RPMI8226 (cell line): ENCODE measurements around the gene IPO4.
A peak's percentile ranks its signal among the peaks of the same experiment; 100 is the strongest.
"Not testable (repeated sequence)": the region's sequence is repeated elsewhere in the genome, so short reads cannot be mapped to it uniquely, and the experiment has no call there.

Experiments
- DNase-seq: peaks from one replicate; pipeline ENCODE4 v3.0.0-alpha.2; 2015

The IPO4 gene

DNA sequence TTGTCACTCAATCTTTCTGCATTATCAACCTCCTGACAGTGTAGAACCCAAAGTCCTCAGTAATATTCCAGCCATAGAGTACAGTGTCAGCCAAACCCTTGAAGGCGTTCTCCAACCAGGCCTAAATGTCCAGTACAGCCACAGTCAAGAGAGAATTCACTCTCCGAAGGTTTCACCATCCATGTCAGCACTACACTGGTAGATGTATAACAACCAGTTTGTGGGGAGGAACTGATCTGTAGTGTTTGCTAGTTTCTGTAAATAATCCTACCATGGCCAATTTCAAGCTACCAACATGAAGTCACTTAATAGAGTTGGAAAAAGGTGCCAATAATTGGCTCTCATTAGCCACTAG lies 27.7 kb upstream of the IPO4 start:
- no peak for DNase-seq

DNA sequence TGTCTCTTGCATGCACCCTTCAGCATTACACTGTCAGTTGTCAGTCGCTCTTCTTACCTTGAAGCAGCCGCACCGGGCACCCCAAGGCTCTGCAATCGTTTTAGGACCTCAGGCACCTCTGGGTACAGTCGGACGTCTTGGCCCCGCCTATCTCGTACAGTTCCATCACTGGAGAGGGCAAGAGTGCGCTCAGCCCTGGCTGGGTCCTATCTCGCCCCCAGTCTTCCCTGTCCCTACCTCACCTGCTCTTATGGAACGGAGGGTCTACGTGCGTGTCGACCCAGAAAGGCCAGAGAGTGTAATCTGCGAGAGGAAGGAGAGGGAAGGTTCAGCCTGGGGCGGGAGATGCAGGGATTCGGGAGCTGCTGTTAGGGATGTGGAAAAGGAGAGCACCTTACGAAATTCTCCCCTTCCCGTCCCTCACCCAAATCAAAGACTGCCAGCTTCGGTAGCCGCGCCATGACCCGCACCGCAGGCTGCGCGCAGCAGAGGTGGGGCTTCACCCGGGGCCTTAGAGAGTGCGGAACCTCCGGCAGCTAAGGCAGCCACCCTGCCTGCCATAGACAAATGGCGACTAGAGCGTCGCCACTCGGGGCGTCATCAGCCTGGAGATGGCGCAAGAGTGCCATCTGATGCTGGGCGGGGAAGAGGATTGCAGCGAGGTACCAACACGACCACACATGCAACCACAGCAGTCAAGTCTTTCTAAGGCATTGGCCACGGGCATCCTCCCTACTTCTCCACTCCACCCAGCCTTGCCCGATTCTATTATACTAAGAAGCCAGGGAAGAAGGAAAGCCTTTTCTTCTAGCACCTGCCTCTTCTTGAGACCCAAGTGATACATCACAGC lies 27.1 kb upstream of the IPO4 start, which contains the start of gene MDP1:
Gene MDP1 (minus strand): TSS at position 572 of the 850 bp plus-strand sequence. CDS start 111 bp downstream, at position 461.
- peak; percentile 87 for DNase-seq

DNA sequence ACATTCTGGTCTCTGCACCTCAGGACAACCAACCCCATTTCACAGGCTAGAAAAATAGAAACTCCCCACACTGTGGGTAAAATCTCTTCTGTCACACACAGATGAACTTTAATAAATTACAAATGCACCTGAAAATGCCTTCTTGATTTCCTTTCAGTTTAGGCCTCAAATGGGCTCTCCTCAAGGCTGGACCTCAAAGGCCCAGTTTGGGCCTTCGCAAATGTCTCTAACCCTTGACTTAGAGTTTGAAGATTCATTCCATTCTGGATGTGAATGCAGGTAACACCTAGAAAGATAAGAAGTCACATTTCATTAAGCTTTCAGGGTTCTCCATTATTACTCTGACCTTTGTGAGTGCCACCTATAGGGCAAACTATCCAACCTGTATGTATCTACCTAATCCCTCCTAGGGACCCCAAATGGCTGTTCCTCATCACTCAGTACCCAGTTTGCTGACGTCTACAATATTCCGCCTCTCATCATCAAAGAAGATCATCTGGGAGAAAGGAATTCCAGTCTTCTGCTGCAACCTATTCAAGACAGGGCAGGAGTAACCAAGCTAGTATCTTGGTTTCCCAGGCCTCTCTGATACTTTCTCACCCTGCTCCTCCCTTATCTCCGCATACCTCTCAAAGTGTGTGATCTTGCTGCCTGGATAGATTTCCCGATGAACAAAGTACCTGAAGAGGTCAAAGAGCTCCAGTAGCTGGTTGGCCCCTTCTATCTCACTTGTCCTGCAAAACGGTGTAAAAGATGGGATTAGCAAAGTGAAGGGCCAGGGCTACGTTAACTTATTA lies 25.4 kb upstream of the IPO4 start:
- no peak for DNase-seq

DNA sequence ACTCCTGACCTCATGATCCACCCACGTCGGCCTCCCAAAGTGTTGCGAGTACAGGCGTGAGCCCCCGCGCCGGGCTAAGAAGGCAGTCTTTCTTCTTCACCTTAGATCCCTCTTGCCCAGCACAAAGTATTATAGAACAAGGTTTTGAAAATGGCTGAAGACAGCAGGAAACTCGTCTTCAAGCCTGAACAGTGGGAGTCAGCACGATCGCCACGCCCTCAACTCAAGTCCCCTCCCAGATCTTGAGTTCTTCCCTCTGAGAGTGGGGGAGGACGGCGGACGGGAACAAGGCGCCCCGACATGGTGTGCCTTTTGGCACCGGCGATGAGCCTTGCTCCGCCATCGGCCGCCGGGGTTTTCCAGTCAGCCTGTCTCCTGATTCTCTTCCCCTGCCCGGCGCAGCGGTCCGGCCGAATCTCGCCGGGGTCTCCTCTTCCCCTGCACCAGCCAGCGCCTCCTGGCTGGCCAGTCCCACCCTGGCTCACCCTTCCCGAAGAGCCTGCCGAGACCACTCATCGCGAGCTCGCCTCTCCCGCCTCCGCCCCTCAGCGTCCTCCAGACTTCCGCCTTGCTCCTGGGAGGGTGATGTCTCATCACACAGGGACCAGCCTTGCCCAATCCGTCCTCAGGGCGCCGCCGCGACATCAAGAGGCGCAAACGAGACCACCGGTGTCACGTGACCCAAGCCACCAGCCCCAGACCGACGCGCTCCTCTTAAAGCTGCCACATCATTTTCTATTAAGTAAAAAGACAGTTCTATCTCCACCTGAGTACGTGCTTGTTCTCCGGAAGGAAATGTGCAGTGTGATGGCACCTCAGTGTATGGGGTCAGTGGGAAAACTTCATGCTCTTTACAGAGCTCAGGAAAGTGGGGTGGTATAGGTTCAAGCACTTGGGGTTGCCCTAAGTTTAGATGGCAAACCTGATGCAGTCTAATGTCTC lies 24.6 kb upstream of the IPO4 start, which contains the start of gene CHMP4A:
Gene CHMP4A (minus strand): TSS at position 565 of the 942 bp plus-strand sequence. CDS start 49 bp downstream, at position 516.
- peak; percentile 95 for DNase-seq

DNA sequence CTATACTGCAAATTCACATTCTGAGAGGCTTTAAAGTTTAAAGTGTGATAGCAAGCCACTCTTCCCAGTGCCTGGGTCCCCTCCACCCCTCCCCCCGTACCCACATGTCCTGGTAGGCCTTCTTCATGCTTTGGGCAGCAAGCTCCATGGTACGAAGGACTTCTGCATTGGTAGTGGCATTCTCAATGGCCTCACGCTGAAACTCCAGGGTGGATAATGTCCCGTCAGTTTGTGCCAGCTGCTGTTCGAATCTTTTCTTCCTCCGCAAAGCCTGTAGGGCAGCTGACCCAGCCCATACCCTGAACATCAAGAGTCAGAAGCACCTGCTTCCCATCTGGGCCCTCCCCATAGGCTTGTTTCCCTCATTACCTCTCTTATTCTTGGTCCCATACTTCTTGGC lies 22.7 kb upstream of the IPO4 start:
- no peak for DNase-seq

DNA sequence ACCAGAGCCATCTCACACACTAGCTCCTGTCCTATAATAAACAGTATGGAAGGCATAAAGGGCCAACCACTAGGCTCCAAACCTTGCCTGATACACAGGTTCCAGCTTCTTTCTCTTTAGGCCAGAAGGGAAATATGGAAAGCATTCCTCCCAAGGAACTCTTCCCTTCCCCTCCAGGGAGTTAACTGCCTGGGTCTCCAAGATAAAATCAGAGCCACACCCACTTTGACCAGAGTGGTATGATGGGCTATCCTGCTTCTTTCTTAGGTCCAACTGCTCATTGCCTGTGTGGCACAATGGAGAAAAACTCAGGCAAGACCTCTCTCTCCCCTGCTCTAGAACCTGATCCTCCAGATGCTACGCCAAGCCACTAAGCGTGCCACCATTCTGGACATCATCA lies 19.0 kb upstream of the IPO4 start:
- no peak for DNase-seq

DNA sequence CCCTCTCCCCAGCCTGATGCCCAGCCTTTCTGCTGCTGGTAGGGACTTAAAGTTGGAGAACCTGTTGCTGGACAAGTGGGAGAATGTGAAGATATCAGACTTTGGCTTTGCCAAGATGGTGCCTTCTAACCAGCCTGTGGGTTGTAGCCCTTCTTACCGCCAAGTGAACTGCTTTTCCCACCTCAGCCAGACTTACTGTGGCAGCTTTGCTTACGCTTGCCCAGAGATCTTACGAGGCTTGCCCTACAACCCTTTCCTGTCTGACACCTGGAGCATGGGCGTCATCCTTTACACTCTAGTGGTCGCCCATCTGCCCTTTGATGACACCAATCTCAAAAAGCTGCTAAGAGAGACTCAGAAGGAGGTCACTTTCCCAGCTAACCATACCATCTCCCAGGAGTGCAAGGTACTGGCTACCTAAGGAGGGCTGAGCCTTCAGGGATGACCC lies 18.5 kb upstream of the IPO4 start:
- no peak for DNase-seq

DNA sequence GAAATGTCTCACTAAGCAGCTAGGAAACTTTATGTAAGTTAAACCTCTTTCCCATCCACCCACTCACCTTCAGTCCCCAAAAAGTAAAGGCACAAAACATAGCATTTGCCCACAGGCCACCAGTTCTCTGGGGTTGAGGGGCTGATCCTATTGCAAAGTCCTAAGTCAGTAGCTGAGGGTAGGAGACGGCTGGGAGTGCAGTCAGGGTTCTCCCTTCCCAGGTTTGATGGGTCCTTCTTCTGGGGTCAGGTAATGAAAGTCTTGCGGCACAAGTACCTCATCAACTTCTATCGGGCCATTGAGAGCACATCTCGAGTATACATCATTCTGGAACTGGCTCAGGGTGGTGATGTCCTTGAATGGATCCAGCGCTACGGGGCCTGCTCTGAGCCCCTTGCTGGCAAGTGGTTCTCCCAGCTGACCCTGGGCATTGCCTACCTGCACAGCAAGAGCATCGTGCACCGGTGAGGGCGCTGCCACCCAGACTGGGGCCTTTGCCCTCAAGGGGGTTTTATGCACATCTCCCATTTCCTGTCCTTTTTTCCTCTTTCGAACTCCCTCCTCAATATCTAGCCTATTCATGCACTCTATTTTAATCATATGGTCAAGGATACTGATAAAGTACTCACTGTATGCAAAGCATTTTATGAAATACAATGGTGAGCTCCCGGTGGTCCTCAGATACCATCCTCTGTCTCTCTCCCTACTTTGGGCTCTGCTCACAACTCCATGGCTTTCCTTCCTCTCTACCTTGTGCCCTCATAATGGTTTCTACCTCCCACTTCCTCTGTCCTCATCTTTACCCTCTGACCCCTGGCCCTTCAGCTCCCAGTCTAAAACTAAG lies 17.9 kb upstream of the IPO4 start:
- DNase-seq: no peak

DNA sequence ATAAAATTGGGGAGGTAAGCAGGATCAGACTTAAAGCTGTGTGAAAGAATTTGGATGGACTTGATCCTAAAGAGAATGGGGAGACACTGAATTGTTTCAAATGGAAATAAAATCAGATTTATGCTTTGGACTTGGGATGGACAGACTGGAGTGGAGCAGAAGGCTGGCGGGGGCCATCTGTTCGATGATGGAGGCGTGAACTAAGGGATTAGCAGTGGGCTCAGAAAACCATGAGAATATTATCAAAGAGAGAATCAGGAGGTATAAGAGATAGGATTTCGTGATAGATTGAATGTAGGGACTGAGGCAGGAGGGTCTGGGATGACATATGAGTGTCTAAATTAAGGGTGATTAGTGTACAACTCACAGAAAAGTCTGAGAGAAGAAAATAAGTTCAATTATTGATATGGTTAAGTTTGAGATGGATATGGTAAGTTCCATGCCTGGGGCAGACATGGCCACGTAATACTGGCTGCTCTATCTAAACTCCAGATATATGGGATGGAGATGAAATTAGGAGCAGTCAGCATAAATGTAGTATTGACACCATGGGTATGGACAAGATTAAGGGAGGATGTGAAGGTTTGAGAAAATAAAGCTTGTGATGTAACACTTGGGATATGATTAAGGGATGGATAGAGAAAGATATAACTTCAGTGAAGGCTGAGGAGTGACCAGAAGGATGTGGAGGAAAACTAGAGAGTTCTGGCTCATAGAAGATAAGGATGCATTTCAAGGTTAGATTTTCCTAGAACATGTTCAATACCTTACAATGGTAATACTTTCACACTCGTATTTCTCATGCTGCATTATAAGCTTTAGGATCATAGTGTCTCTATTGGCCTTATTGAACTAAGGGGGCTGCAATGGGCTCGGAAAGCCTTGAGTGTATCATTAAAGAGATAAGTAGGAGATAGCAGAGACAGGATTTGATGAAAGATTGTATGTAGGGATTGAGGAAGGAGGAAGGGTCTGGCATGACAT lies 15.8 kb upstream of the IPO4 start:
- no peak for DNase-seq

DNA sequence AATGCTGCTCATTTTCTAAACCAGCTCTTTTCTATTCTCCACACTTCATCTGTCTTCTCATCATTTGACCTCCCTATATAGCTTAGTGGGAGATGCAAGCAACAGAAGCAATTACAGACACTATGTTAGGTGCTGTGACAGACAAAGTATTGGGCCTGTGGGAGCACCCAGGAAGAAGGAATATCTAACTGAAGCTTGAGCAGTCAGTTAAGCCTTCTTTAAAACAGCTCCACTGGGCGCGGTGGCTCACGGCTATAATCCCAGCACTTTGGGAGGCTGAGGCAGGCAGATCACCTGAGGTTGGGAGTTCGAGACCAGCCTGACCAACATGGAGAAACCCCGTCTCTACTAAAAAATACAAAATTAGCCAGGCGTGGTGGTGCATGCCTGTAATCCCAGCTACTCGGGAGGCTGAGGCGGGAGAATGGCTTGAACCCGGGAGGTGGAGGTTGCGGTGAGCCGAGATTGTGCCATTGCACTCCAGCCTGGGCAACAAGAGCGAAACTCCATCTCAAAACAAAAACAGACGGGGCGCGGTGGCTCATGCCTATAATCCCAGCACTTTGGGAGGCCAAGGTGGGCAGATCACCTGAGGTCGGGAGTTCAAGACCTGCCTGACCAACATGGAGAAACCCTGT lies 14.8 kb upstream of the IPO4 start:
- not testable (repeated sequence) for DNase-seq

DNA sequence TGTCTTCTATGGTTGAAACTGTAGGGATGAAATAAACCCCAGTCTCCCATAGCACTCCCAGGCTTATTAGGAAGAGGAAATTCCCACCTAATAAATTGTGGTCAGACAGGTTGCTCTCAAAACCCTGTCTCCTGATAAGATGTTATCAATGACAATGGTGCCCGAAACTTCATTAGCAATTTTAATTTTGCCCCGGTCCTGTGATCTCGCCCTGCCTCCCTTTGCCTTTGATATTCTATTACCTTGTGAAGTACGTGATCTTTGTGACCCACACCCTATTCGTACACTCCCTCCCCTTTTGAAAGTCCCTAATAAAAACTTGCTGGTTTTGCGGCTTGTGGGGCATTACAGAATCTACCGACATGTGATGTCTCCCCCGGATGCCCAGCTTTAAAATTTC lies 13.9 kb upstream of the IPO4 start:
- DNase-seq: not testable (repeated sequence)

DNA sequence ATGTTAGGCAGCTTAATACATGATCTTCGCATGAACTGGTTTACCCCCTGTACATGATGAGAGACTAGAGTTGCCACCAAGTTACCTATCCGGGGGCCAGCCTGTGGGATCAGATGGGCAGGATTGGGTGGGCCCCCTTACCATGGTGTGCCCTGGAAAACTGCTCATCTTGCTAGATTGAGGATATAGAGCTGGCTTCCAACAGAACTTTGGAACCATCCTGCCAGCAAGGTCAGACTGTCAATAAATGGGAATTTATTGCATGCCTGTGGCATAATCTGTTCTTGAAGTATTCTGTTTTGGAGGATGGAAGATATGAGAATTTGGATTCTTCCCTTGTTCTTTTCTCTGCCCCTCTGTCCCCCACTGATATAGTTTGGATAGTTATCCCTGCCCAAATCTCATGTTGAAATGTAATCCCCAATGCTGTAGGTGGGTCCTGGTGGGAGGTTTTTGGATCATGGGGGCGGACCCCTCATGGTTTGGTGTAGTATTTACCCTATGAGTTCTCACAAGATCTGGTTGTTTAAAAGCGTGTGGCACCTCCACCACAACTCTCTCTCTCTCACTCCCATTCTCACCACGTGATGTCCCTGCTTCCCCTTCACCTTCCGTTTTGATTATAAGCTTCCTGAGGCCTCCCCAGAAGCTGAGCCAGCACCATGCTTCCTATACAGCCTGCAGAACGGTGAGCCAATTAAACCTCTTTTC lies 10.4 kb upstream of the IPO4 start:
- no peak for DNase-seq

DNA sequence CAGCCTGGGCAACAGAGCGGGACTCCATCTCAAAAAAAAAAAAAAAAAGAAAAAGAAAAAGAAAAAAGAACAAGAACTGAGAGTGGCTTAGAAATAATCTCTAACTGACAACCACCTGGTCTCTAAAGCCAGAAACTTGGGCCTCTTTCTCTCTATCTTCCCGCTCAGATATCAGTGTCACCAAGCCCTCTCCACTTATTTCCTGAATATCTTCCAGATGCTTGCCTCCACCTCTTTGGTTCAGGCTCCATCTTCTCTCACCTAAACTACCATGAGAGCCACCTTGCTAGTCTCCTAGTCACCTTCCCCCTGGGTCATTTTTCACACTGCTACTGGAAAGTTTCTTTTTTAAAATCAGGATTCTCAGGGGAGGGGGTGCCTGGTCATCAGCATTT lies 8.4 kb upstream of the IPO4 start:
- no peak for DNase-seq

DNA sequence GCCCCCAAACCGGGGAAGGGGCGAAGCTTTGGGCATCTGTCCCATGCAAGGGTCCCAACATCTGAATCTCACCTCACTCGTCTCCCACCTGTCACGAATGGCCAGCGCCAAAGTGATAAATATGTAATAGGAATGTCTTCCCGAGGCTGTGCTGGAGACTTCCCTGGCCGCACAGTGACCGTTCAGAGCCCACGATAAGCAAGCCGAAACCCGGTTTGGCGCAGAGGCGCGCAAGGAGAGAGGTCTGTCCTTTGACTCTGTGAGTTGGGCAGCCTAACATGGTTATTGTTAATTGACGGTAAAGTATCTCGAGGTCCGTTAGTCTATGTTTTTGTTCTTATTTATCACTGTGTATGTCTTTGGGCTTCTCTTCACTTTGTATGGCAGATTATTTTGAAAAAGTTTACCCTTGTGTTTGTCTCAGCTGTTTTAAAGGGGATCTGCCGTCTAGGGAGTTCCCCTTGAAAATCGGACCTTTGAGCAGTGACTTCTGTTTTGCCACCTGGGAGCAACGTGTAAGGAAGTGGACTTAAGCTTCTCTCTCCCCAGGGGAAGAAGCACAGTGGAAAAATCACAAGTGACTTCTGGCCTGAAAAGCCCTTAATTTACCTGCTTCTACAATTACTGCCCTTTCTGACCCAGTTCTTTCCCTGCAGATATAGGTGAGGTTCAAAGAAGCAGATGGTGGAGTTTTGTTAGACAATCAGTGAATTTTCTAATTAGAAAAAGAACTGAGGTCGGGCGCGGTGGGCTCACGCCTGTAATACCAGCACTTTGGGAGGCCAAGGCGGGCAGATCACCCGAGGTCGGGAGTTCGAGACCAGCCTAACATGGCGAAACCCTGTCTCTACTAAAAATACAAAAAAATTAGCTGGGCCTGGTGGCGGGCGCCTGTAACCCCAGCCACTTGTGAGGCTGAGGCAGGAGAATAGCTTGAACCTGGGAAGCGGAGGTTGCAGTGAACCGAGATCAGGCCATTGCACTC lies 7.7 kb upstream of the IPO4 start:
- peak; percentile 30 for DNase-seq

DNA sequence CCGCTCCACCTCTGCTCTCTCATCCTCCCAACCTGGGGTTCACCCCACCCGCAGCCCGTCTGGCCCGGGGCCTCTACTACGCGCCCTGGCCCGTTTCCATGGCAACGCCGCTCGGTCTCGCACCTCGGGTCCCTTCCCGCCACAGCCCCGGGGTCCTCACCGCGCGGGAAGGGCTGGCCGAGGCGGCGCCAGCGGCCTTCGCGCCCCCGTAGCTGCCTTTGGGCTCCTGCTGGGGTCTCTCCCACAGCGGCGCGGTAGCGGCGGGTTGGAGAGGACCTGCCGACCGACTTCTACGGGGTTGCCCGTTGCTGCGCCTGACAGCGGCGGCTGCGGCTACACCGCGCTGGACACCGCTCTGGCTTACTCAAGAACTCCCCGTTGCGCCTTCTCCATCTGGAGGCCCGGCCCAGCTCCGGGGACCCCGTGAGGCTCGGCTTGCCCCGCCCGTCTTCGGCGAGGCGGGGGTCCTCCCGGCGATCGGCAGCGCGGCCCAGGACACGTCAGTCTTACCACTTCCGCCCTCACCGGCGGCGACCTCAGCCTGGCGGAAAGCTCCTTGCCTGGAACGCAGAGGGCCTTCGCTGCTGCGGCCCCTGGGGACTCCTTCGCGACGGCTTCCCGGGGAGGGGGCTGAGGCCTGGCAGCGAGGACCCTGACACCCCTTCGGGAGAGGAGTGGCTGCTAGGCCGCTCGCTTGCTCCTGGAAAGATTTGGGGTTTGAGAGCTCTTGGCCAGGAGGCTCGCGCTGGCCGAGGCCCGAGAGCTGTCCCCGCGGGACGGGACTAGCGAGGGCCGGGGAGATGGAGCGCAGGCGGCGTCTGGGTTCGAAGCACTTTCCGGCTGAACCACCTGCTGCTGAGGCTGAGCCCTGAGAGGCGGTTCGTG lies 6.8 kb upstream of the IPO4 start, which contains the start of gene TM9SF1:
Gene TM9SF1 (minus strand): TSS at position 256 of the 885 bp plus-strand sequence. CDS start 422 bp downstream, outside the sequence.
- DNase-seq: peak; percentile 83

DNA sequence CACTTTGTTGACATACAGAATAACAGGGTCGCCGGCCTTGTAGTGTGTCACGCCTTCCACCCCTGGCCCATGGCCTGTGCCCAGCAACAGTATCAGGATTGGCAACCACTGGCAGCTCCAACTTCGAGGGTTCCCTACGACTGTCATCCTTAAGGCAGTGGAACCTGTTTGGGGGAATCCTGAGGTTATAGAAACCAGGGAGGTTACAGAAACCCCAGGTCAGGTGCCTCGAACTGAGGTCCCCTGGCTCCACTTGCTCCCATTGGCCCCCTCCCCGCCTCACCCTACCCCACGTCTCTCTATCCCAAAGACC lies 6.2 kb upstream of the IPO4 start:
- no peak for DNase-seq
